ENCODE measurements around the gene SLC25A51. TPM values are rescaled to one million over a fixed set of nuclear protein-coding genes. Genes with fewer than 3 reads are reported as not detected.

SLC25A51 gene
- total RNA-seq, 6 donors from 2014 or later = 19.4 to 51.4 (median 31.9) TPM

GRCh38 chr9:37942621-37943344, 38.9 kb upstream of the SLC25A51 start:
- no peak for DNase-seq
- peak overlapping the region; percentile 65 to 80 (median 73) for H3K27ac ChIP-seq
- no peaks in the 10 kb centered on the region for H3K27me3 ChIP-seq
- no peak for ATAC-seq (ENCODE audit: low FRiP score in 2 of 2)
- H3K4me3 ChIP-seq = no peak overlapping the region
- H3K36me3 ChIP-seq = peaks cover 0 to 34% (median 7%) of the 10 kb centered on the region in 4 donors
- H3K4me1 ChIP-seq = peaks cover 18 to 63% (median 47%) of the 10 kb centered on the region in 4 donors
- no peaks in the 10 kb centered on the region for H3K9me3 ChIP-seq
- WGBS, 2 donors = 57 to 71% methylated on average over 11 to 12 of the region's 12 CpGs
- TF ChIP-seq CTCF (IDR thresholded peaks at IDR 0.05) (no peak), POLR2AphosphoS5 (IDR thresholded peaks at IDR 0.05) (no peak), POLR2A (IDR thresholded peaks at IDR 0.05) (no peak), EP300 (IDR thresholded peaks at IDR 0.05) (no peak)

GRCh38 chr9:37941253-37941652, 37.3 kb upstream of the SLC25A51 start:
- TF ChIP-seq POLR2A (IDR thresholded peaks at IDR 0.05) (no peak), EP300 (IDR thresholded peaks at IDR 0.05) (no peak), POLR2AphosphoS5 (IDR thresholded peaks at IDR 0.05) (no peak), CTCF (IDR thresholded peaks at IDR 0.05) (no peak)
- DNase-seq = no peak
- Histone ChIP-seq H3K4me1 (peaks cover 18 to 56% (median 37%) of the 10 kb centered on the region in 4 donors), H3K4me3 (no peak overlapping the region), H3K36me3 (peaks cover 0 to 19% (median 4%) of the 10 kb centered on the region in 4 donors), H3K9me3 (no peaks in the 10 kb centered on the region), H3K27ac (peak overlapping the region in 1 of 4 donors; percentile 68), H3K27me3 (no peaks in the 10 kb centered on the region)
- WGBS, 2 donors = 94% methylated on average over 2 of the region's 2 CpGs; no CpG with 5 or more reads in 1 of the 2 donors
- no peak for ATAC-seq (ENCODE audit: low FRiP score in 2 of 2)

GRCh38 chr9:37939575-37940095, 35.7 kb upstream of the SLC25A51 start:
- Histone ChIP-seq H3K27me3 (no peaks in the 10 kb centered on the region), H3K36me3 (peaks cover 0 to 3% (median 0%) of the 10 kb centered on the region in 4 donors), H3K27ac (no peak overlapping the region), H3K4me3 (no peak overlapping the region), H3K4me1 (peaks cover 18 to 41% (median 29%) of the 10 kb centered on the region in 4 donors), H3K9me3 (no peaks in the 10 kb centered on the region)
- TF ChIP-seq CTCF (IDR thresholded peaks at IDR 0.05) = no peak
- no peak for TF ChIP-seq POLR2A (IDR thresholded peaks at IDR 0.05)
- TF ChIP-seq EP300 (IDR thresholded peaks at IDR 0.05) = no peak
- TF ChIP-seq POLR2AphosphoS5 (IDR thresholded peaks at IDR 0.05) = no peak
- 68 to 72% methylated on average over 5 to 6 of the region's 6 CpGs for WGBS, 2 donors
- ATAC-seq (ENCODE audit: low FRiP score in 2 of 2) = no peak
- no peak for DNase-seq

GRCh38 chr9:37938121-37938891, 34.4 kb upstream of the SLC25A51 start:
- TF ChIP-seq POLR2A (IDR thresholded peaks at IDR 0.05) (no peak), EP300 (IDR thresholded peaks at IDR 0.05) (no peak), POLR2AphosphoS5 (IDR thresholded peaks at IDR 0.05) (no peak), CTCF (IDR thresholded peaks at IDR 0.05) (no peak)
- WGBS, 2 donors = 70 to 72% methylated on average over 22 of the region's 22 CpGs
- peak overlapping the region in 1 of 4 donors; percentile 19 for H3K27ac ChIP-seq
- no peaks in the 10 kb centered on the region for H3K36me3 ChIP-seq
- no peaks in the 10 kb centered on the region for H3K27me3 ChIP-seq
- DNase-seq (no peak), ATAC-seq (ENCODE audit: low FRiP score in 2 of 2) (peak in 1 of 2 donors; percentile 26)
- no peaks in the 10 kb centered on the region for H3K9me3 ChIP-seq
- H3K4me1 ChIP-seq = peaks cover 5 to 28% (median 18%) of the 10 kb centered on the region in 4 donors
- H3K4me3 ChIP-seq = no peak overlapping the region

Data from upper lobe of left lung (tissue), 6 donors.